NCI-H2227 (cell line): ENCODE measurements around the gene DHRS3.
A peak's percentile ranks its signal among the peaks of the same experiment; 100 is the strongest.

Experiments
- DNase-seq: peaks from one replicate; lab custom pipeline; 2025; ENCODE audit not compliant: unreplicated experiment; lab: John Stamatoyannopoulos, UW

The DHRS3 gene

DNA sequence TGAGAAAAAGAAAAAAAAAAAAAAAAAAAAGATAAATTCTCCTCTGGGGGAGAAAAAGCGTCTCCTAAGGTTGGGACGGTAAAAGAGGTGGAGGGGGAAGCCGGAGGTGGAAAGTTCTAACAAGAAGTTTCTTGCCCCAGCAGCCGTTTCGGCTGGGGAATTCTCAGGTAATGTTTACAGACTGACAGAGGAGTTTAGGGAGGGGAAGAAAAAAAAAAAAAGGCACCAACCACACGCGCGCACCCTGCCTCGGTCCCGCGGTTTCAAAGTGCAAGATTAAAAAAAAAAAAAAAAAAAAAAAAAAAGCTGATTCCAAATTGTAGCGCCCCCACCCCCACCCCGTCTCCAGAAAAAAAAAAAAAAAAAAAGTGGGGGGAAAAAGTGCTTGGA is 504 bp downstream of the DHRS3 start:
- DNase-seq = no peak

- DNase-seq = peak; percentile 16
These were observed 1.2 kb downstream of the DHRS3 start for GRCh38 chr1:12616709-12617373.

- no peak for DNase-seq
These were observed 1.9 kb downstream of the DHRS3 start for GRCh38 chr1:12615865-12616708.

- DNase-seq = no peak
These were observed 2.7 kb downstream of the DHRS3 start for GRCh38 chr1:12615159-12615864.

GRCh38 chr1:12614402-12615158 is 3.4 kb downstream of the DHRS3 start:
- DNase-seq = no peak

DNA sequence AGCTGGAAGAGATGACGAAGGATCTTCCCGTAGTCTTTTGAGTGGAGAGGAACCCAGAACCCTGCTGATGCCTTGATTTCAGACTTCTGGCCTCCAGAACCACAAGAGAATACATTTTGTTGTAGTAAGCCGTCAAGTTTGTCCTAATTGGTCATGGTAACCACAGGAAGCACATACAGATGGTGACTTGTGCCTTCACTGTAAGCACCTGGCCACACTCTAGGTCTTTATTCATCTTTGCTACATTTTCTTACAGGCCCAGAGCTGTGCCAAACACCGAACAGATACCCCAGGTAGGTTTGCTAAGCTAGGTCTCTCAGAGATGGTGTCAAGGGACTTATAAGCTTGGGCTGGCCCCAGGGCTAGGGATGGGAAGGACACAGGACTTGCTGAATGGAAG is 4.8 kb downstream of the DHRS3 start:
- no peak for DNase-seq

- no peak for DNase-seq
These were observed 7.1 kb downstream of the DHRS3 start for GRCh38 chr1:12610941-12611340.

DNA sequence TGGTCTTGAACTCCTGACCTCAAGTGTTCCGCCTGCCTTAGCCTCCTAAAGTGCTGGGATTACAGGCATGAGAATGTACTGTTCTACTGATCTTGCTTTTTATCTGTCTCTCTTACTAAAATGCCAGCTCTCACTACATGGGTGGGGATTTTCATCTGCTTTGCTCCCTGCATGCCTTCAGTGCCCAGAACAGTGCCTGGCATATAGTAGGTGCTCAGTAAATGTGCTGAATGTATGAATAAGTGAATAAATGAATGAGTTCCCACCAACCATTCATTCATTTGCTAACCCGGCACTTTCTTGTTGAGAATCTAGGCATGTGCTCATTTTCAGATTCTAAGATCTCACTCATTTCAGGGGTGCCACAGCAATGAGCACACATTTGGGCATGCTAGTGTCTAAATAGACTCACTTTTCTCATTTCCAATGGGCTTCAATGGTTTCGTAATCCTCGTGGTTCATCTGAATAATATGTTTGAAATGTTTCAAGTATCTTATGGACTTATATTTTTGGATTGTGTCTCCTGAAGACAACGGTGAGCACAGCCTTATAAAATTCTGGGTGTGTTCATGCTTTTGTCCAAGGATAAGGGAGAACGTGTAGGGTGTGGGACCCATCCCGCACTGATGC is 7.6 kb downstream of the DHRS3 start:
- no peak for DNase-seq

- no peak for DNase-seq
These were observed 8.5 kb downstream of the DHRS3 start for GRCh38 chr1:12609469-12610003.

GRCh38 chr1:12608311-12608957 is 9.6 kb downstream of the DHRS3 start:
- DNase-seq = no peak

DNA sequence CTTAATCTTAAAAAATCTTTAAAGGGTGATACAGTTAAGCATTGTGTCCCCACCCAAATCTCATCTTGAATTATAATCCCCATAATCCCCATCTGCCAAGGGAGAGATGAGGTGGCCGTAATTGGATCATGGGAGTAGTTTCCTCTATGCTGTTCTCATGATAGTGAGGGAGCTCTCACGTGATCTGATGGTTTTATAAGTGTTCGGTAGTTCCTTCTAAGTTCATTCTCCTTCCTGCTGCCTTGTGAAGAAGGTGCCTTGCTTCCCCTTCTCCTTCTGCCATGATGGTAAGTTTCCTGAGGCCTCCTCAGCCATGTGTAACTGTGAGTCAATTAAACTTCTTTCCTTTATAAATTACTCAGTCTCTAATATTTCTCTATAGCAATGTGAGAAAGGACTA is 10.7 kb downstream of the DHRS3 start:
- DNase-seq = no peak

GRCh38 chr1:12604986-12605385 is 13.0 kb downstream of the DHRS3 start:
- DNase-seq = no peak

GRCh38 chr1:12604114-12604874 is 13.7 kb downstream of the DHRS3 start:
- DNase-seq = no peak

- no peak for DNase-seq
These were observed 14.8 kb downstream of the DHRS3 start for GRCh38 chr1:12603224-12603623.

DNA sequence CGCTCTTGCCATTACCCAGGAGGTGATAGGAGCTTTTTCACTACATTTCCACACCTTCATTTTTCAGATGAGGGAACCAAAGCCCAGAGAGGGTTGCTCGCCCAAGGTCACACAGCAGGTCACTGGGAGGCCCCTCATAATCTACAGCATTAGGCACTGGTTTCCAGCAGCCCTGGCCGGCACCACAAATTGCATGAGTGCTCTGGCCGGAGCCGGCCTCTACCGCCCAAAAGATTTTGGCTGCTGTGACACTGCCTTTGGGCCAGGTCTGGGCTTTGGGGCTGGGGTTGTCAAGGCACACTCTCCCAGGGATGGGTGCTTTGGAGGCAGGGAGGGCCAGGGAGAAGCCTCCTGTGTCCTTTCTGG is 15.4 kb downstream of the DHRS3 start:
- no peak for DNase-seq

DNA sequence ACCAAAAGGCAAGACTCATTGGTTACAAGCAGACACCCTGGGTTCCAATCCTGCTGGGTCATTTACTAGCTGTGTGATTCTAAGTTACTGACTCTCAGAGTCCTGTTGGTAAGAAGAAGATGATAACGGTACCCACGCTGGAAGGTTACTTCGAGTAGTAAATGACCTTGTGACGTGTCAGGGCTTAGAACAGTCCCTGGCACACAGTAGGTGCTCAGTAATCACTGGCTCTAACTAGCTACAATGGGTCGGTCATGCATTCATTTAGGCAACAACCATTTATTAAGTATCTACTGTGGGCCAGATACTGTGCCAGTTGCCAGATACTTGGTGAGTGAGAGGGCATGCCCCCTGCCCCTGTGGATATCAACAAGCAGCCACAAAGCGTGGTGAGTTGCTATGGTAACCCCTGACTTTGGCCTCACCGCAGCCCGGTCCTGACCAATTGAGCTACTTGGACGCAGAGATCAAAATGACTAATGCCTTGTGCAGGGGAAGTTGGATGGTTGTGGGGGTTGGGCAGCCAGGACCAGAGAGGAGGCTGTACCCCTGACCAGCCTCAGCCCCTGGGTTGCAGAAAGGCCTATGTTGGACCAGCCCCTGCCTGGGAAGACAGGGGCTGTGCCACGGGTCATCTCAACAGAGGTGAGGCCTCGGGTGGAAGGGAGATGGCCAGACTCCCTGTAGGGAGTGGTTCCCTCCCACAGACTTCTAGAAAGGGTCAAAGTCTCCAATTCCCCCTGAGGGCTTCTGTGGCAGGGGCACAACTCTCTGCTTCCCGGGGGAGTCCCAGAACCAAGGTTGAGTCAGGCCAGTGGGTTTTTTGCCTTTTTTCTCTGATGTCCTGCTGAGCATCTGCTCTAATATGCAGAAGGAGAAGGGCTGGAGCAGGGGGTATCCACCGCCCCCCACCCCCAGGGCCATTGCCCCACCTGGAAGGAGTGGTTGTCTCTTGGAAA is 16.0 kb downstream of the DHRS3 start:
- no peak for DNase-seq

- no peak for DNase-seq
These were observed 17.0 kb downstream of the DHRS3 start for GRCh38 chr1:12600880-12601633.
